ENCODE measurements around the gene SUCO. TPM values are rescaled to one million over a fixed set of nuclear protein-coding genes. Genes with fewer than 3 reads are reported as not detected.
"Not testable (repeated sequence)": the region's sequence is repeated elsewhere in the genome, so short reads cannot be mapped to it uniquely, and the experiment has no call there.

SUCO gene
- total RNA-seq, 3 donors from 2014 or later (not counting 1 experiment from before 2014, with no cell fraction given) = 86.0 to 97.5 (median 96.0) TPM

DNA sequence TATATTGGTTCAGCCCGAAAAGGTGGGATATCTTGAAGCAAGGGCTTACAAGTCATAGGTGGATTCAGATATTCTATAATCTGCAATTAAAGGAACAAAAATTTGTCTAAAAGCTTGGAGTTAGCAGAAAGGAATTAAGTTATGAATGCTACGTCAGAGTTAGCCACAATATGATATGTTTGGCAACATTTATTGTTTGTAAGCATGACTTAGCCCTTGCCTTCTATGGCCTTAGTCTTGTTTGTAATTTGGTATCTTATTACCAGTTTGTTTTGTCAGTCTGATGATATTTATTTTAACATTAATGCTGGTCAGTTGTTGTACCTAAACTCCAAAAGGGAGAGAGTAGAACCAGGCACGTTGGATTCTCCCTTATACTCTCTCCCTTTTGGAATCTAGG is 43.1 kb upstream of the SUCO start:
- ATAC-seq = no peak
- no peak overlapping the region for H3K27ac Mint-ChIP-seq
- H3K9me3 Mint-ChIP-seq = no peaks in the 10 kb centered on the region
- H3K27me3 ChIP-seq (ENCODE audit: control insufficient read depth, insufficient read depth, low read length) = peaks cover 4% of the 10 kb centered on the region
- no peak overlapping the region for H3K27ac ChIP-seq (ENCODE audit: low read length)
- DNase-seq = no peak
- H3K36me3 ChIP-seq (ENCODE audit: control insufficient read depth, insufficient read depth, low read length) = no peaks in the 10 kb centered on the region
- no peak for TF ChIP-seq CTCF (IDR thresholded peaks at IDR 0.05)
- H3K4me3 Mint-ChIP-seq = no peak overlapping the region
- H3K27me3 Mint-ChIP-seq (ENCODE audit: low read depth in 2 of 2) = peaks cover 30 to 39% of the 10 kb centered on the region in 2 donors
- WGBS (ENCODE audit: insufficient coverage) = 97% methylated on average over 2 of the region's 3 CpGs
- no peak overlapping the region for H3K4me3 ChIP-seq (ENCODE audit: low read length)
- intact Hi-C loops (cut with micrococcal nuclease) = no loop called here
- no peaks in the 10 kb centered on the region for H3K4me1 Mint-ChIP-seq
- H3K9me3 ChIP-seq (ENCODE audit: control insufficient read depth, insufficient read depth, low read length) = no peaks in the 10 kb centered on the region
- H3K4me1 ChIP-seq (ENCODE audit: control insufficient read depth, insufficient read depth, low read length) = no peaks in the 10 kb centered on the region
- no peaks in the 10 kb centered on the region for H3K36me3 Mint-ChIP-seq

DNA sequence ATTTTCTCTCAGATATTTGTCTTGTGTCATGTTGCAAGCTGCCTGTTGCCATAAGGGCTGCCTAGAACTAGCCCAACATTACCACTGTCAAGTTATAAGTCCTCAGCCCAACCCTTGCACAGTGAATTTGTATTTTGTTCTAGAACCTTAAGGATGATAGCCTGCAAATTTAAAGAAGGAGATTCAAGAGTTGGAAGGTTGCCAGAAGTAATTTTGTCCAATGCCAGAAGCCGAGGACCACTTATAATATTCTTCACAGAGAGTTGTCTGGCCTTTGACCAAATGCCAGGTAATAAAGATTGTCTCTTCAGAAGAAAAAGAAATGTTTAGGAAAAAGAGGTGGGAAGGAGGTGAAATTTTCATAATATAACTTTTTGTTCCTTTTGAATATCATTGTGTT is 40.5 kb upstream of the SUCO start:
- Histone ChIP-seq H3K27ac (ENCODE audit: low read length) (no peak overlapping the region), H3K27me3 (ENCODE audit: control insufficient read depth, insufficient read depth, low read length) (no peaks in the 10 kb centered on the region), H3K4me1 (ENCODE audit: control insufficient read depth, insufficient read depth, low read length) (no peaks in the 10 kb centered on the region), H3K36me3 (ENCODE audit: control insufficient read depth, insufficient read depth, low read length) (no peaks in the 10 kb centered on the region), H3K4me3 (ENCODE audit: low read length) (no peak overlapping the region), H3K9me3 (ENCODE audit: control insufficient read depth, insufficient read depth, low read length) (no peaks in the 10 kb centered on the region)
- ATAC-seq (no peak), DNase-seq (no peak)
- no peaks in the 10 kb centered on the region for H3K4me1 Mint-ChIP-seq
- WGBS (ENCODE audit: insufficient coverage) = no CpG with 5 or more reads among the region's 1 CpG
- intact Hi-C loops (cut with micrococcal nuclease) = no loop called here
- no peak overlapping the region for H3K4me3 Mint-ChIP-seq
- no peak for TF ChIP-seq CTCF (IDR thresholded peaks at IDR 0.05)
- no peaks in the 10 kb centered on the region for H3K9me3 Mint-ChIP-seq
- H3K27me3 Mint-ChIP-seq (ENCODE audit: low read depth in 2 of 2) = peaks cover 23 to 32% of the 10 kb centered on the region in 2 donors
- H3K27ac Mint-ChIP-seq = no peak overlapping the region
- H3K36me3 Mint-ChIP-seq = no peaks in the 10 kb centered on the region

- ATAC-seq (no peak), DNase-seq (no peak)
- H3K27ac ChIP-seq (ENCODE audit: low read length) = no peak overlapping the region
- no peaks in the 10 kb centered on the region for H3K27me3 ChIP-seq (ENCODE audit: control insufficient read depth, insufficient read depth, low read length)
- no peaks in the 10 kb centered on the region for H3K4me1 ChIP-seq (ENCODE audit: control insufficient read depth, insufficient read depth, low read length)
- TF ChIP-seq CTCF (IDR thresholded peaks at IDR 0.05) = no peak
- Mint-ChIP-seq H3K4me1 (no peaks in the 10 kb centered on the region), H3K36me3 (no peaks in the 10 kb centered on the region), H3K4me3 (no peak overlapping the region), H3K27me3 (ENCODE audit: low read depth in 2 of 2) (peaks cover 17 to 25% of the 10 kb centered on the region in 2 donors), H3K9me3 (no peaks in the 10 kb centered on the region), H3K27ac (no peak overlapping the region)
- 93% methylated on average over 2 of the region's 2 CpGs for WGBS (ENCODE audit: insufficient coverage)
- intact Hi-C loops (cut with micrococcal nuclease) = no loop called here
- no peaks in the 10 kb centered on the region for H3K9me3 ChIP-seq (ENCODE audit: control insufficient read depth, insufficient read depth, low read length)
- no peak overlapping the region for H3K4me3 ChIP-seq (ENCODE audit: low read length)
- no peaks in the 10 kb centered on the region for H3K36me3 ChIP-seq (ENCODE audit: control insufficient read depth, insufficient read depth, low read length)
These were observed 38.8 kb upstream of the SUCO start for GRCh38 chr1:172494166-172494565.

- DNase-seq; H3K4me3 Mint-ChIP-seq; H3K36me3 Mint-ChIP-seq; H3K4me1 Mint-ChIP-seq; H3K4me1 ChIP-seq (ENCODE audit: control insufficient read depth, insufficient read depth, low read length); H3K27ac Mint-ChIP-seq; H3K9me3 ChIP-seq (ENCODE audit: control insufficient read depth, insufficient read depth, low read length); H3K36me3 ChIP-seq (ENCODE audit: control insufficient read depth, insufficient read depth, low read length); H3K27me3 ChIP-seq (ENCODE audit: control insufficient read depth, insufficient read depth, low read length); ATAC-seq; intact Hi-C loops (cut with micrococcal nuclease); H3K4me3 ChIP-seq (ENCODE audit: low read length); H3K27ac ChIP-seq (ENCODE audit: low read length); H3K9me3 Mint-ChIP-seq: not testable (repeated sequence)
- WGBS (ENCODE audit: insufficient coverage) = 90% methylated on average over 5 of the region's 5 CpGs
- peaks cover 10 to 13% of the 10 kb centered on the region in 2 donors for H3K27me3 Mint-ChIP-seq (ENCODE audit: low read depth in 2 of 2)
These were observed 36.8 kb upstream of the SUCO start for GRCh38 chr1:172496127-172496526.

All from natural killer cell (primary cell).